GM18873 (cell line): ENCODE results near the gene ATP1B2.

ENCODE experiments used
- ATAC-seq: cut with Tn5 transposase; IDR thresholded peaks from one replicate; pipeline ENCODE4 v1.9.1; 2021; ENCODE audit warnings: mild to moderate bottlenecking, moderate library complexity, moderate number of reproducible peaks; ENCODE audit not compliant: unreplicated experiment, low FRiP score

ATP1B2 gene

DNA sequence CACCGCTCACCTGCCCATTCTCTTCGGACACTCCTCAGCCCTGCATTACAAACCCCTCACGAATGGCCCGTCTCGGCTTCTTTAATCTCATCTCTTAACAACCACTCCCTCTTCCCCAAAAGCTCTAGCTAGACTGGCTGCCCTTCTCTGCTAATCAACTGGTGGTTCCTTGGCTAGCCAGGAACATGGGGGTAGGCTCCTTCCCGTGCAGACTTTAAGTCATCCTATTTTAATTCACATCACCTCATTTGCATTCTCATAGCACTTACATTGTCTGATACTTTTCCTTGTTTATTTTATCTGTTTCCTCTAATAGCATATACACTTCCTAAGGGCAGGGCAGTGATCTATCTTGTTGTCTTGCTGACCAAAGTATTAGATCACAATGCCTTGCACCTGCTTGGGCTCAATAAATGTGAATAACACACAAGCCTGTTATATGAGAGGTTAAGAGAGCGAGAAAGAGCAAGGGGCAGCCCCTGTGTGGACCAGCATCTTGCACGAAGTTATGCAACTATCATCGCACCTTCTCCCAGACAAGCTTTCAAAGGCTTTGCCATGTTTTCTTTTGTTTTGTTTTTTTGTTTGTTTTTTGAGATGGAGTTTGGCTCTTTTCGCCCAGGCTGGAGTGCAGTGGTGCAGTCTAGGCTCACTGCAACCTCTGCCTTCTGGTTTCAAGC, 26.8 kb downstream of the ATP1B2 start:
- ATAC-seq: no peak

DNA sequence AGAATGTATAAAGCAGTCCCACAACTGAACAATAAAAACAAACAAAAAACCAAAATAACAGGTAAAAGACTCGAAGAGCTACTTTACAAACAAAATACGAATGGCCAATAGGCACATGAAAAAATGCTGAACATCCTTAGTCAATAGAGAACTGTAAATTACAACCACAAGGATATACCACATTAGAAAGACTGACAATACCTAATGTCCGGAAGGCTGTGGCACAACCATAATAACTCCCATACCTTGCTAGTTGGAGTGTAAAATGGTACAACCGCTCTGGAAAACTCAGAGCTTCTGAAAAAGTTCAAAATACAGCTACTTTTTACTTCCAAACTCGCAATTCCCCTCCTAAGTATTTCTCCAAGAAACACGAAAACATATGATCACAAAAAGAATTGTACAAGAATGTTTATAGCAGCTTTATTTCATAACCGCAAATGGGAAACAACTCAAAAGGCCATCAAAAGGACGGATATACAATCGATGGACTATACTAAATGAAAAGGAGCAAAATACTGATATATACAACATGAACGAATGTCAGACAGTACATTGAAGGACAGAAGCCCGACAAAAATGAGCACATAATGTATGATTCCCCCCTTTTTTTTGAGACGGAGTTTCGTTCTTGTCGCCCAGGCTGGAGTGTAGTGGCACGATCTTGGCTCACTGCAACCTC, 34.3 kb downstream of the ATP1B2 start:
- no peak for ATAC-seq

- peak; percentile 44 for ATAC-seq
Observed at GRCh38 chr17:7685533-7686221, 35.0 kb downstream of the ATP1B2 start.

- ATAC-seq: peak; percentile 52
Observed at GRCh38 chr17:7686222-7687071, 35.7 kb downstream of the ATP1B2 start.

- ATAC-seq: no peak
Observed at GRCh38 chr17:7687072-7687907, 36.6 kb downstream of the ATP1B2 start, which contains the start of gene TP53. Gene TP53 (minus strand): TSS chr17:7687490. CDS start chr17:7676594, 10,896 bp downstream.

- ATAC-seq: peak; percentile 44
Observed at GRCh38 chr17:7687908-7688807, 37.4 kb downstream of the ATP1B2 start, which contains the start of gene WRAP53. Gene WRAP53 (plus strand): TSS chr17:7688477. CDS start chr17:7688649, 172 bp downstream.

- no peak for ATAC-seq
Observed at GRCh38 chr17:7688808-7689316, 38.1 kb downstream of the ATP1B2 start.

DNA sequence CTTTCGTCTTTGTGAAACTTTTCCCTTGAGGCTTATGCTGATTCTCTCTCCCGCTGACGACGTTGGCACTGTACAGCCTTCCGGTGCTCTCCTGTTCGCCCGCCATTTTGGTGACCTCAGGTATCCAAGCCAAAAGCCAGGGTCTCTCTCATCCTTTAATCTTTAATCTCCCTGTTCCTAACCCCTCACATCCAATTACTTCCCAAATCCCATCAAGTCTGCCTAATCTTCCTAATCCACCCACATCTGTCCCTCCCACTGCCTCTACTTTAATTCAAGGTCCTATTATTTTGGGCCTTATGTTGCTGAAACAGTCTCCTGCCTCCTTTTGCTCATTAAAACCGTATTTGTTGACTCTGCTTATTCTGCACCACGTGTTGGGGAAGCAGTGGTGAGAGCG, 44.9 kb downstream of the ATP1B2 start:
- ATAC-seq: no peak

GRCh38 chr17:7697828-7698588, 47.3 kb downstream of the ATP1B2 start:
- ATAC-seq: no peak

GRCh38 chr17:7700510-7700909, 49.8 kb downstream of the ATP1B2 start:
- ATAC-seq: no peak

DNA sequence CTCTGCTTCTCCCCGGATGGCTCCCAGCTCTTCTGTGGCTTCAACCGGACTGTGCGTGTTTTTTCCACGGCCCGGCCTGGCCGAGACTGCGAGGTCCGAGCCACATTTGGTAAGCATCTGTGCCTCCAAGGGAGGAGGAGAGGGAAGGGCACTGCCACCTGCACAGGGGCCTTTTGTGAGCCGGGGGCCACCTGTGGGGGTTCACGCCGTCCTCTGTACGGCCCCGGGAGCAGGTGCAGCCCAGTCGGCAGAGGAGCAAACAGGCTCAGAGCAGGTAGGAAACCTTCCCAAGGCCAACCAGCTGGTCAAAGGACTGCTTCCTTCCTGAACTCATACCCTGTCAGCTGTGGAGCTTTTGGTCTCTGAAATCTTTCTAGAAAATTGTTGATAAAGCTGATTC, 51.0 kb downstream of the ATP1B2 start:
- ATAC-seq: no peak

DNA sequence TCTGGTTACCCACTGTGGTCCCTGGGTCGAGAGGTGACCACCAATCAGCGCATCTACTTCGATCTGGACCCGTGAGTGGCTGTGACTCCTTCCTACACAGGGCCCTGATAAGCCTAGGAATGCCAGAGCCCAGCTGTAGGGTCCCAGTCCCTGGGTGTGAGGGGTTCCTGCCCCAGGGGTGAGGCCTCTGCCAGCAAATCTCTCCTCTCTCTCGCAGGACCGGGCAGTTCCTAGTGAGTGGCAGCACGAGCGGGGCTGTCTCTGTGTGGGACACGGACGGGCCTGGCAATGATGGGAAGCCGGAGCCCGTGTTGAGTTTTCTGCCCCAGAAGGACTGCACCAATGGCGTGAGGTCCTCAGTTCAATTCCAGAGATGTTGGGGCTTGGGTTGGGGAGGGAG, 52.0 kb downstream of the ATP1B2 start:
- no peak for ATAC-seq

- ATAC-seq: no peak
Observed at GRCh38 chr17:7703584-7704479, 53.1 kb downstream of the ATP1B2 start.

DNA sequence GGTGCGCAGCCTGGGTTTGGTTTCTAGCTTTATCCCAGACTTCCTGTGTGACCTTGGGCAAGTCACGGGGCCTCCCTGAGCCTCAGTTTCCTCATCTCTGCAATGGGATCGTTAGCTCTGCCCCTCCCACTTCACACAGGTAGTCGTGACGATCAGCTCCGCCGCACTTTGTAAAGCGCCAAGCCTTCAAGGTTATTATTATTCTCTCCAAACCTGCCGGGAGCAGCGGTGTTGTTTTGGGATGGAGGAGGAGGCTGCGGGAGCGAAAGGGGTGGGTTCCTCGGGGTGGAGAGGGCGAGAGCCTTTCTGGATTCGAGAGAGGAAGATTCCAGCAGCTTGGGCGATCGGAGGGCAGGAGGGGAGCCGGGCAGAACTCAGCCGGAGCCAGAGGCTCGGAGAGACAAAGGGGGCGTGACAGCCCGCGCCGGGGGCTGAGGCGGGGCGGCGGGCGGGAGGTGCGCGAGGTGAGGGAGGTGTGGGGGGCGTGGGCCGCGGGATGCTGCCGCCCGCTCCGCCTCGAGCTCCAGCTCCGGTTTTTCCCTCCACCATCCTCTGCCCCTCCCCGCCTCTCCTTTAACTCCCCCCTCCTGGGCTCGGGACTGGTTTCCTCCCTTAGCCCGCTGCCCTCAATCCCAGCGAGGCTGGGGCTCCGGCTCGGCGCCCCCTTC, 54.0 kb downstream of the ATP1B2 start, which contains the start of gene EFNB3:
Gene EFNB3, plus strand, starts transcription at position 602 of the 668 bp plus-strand sequence. CDS start 397 bp downstream, outside the sequence.
- ATAC-seq: no peak

- no peak for ATAC-seq
Observed at GRCh38 chr17:7705269-7706255, 54.8 kb downstream of the ATP1B2 start.
